A549 (cell line): ENCODE results near the gene COL12A1.

ENCODE experiments used
- HOXA7 ChIP-seq: fragments of 250-450 bp; sonication (Bioruptor Pico); IDR thresholded peaks from 2 replicates; pipeline ENCODE4 v1.5.0; 2020; ENCODE audit warnings: mild to moderate bottlenecking, moderate library complexity
- POLR2A ChIP-seq: IDR thresholded peaks from 2 replicates; pipeline ENCODE4 v1.6.1; 2012; ENCODE audit warnings: mild to moderate bottlenecking, low read length
- SMC3 ChIP-seq: fragments of >200 bp; sonication (Bioruptor Twin); formaldehyde crosslinking; IDR thresholded peaks from 3 replicates; pipeline ENCODE4 v1.6.1; 2018; ENCODE audit warnings: inconsistent platforms
- TF ChIP-seq, protein P1 (sequence below): IDR thresholded peaks from 2 replicates; pipeline ENCODE4 v1.6.1; 2012; ENCODE audit warnings: low read depth, borderline replicate concordance
- TF ChIP-seq, protein P2 (sequence below): fragments of >200 bp; sonication (Bioruptor Twin); formaldehyde crosslinking; IDR thresholded peaks from 3 replicates; pipeline ENCODE4 v1.5.1; 2016

- TF ChIP-seq, protein P1, sequence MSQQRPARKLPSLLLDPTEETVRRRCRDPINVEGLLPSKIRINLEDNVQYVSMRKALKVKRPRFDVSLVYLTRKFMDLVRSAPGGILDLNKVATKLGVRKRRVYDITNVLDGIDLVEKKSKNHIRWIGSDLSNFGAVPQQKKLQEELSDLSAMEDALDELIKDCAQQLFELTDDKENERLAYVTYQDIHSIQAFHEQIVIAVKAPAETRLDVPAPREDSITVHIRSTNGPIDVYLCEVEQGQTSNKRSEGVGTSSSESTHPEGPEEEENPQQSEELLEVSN, result no peak
- TF ChIP-seq, protein P2, sequence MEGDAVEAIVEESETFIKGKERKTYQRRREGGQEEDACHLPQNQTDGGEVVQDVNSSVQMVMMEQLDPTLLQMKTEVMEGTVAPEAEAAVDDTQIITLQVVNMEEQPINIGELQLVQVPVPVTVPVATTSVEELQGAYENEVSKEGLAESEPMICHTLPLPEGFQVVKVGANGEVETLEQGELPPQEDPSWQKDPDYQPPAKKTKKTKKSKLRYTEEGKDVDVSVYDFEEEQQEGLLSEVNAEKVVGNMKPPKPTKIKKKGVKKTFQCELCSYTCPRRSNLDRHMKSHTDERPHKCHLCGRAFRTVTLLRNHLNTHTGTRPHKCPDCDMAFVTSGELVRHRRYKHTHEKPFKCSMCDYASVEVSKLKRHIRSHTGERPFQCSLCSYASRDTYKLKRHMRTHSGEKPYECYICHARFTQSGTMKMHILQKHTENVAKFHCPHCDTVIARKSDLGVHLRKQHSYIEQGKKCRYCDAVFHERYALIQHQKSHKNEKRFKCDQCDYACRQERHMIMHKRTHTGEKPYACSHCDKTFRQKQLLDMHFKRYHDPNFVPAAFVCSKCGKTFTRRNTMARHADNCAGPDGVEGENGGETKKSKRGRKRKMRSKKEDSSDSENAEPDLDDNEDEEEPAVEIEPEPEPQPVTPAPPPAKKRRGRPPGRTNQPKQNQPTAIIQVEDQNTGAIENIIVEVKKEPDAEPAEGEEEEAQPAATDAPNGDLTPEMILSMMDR, result no peak
- TF ChIP-seq HOXA7 (CRISPR knock-in tag) (no peak), SMC3 (no peak), POLR2A (no peak)
Observed at GRCh38 chr6:75103431-75103830, 102.4 kb downstream of the COL12A1 start.
